Caco-2 (cell line): ENCODE results near the gene FAM13B. TPM values are rescaled to one million over a fixed set of nuclear protein-coding genes. Genes with fewer than 3 reads are reported as not detected.

Source experiments
- BruUV-seq: library from RNA; stranded (reverse); fragments of 400-500 nt; replicated peaks from 2 replicates; lab custom pipeline; 2021; lab: Mats Ljungman, UMichigan
- CTCF ChIA-PET: fragments of 300-600 bp; sonication (Branson Sonifier 250); formaldehyde crosslinking; loops from one replicate; lab custom pipeline; 2022; ENCODE audit warnings: antibody characterized with exemption; lab: Charles Lee
- POLR2A ChIA-PET: fragments of 300-600 bp; sonication (Branson Sonifier 250); formaldehyde crosslinking; loops from one replicate; lab custom pipeline; 2022; ENCODE audit warnings: antibody characterized with exemption; lab: Charles Lee
- DNase-seq, 2 experiments: peaks; one replicate each; pipeline versions ENCODE4 v3.0.0 to v3.0.0-alpha.2; 2020 to 2022
- H3K27me3 ChIP-seq: replicated peaks from 2 replicates; pipeline ENCODE4 v1.6.0; 2011; ENCODE audit warnings: low read length; ENCODE audit not compliant: control insufficient read depth, insufficient read depth
- H3K36me3 ChIP-seq: 2 replicates; pipeline ENCODE4 v1.5.1; 2011; ENCODE audit warnings: low read length; ENCODE audit not compliant: control insufficient read depth, insufficient read depth
- H3K4me1 ChIP-seq: fragments of 250-450 bp; sonication (Bioruptor Pico); 2 replicates; pipeline ENCODE4 v1.5.1; 2020; ENCODE audit warnings: mild to moderate bottlenecking
- H3K4me3 ChIP-seq: 2 replicates; pipeline ENCODE4 v1.5.1; 2011; ENCODE audit warnings: low read depth, mild to moderate bottlenecking, control low read depth, low read length
- H3K9me3 ChIP-seq: fragments of 250-450 bp; sonication (Bioruptor Pico); 2 replicates; pipeline ENCODE4 v1.5.1; 2020; ENCODE audit warnings: mild to moderate bottlenecking, moderate library complexity
- H3K27ac Mint-ChIP-seq: one replicate; pipeline ENCODE4 v1.8.0; 2022; ENCODE audit warnings: mixed read lengths; ENCODE audit not compliant: unreplicated experiment
- H3K27me3 Mint-ChIP-seq: one replicate; pipeline ENCODE4 v1.8.0; 2022; ENCODE audit warnings: mixed read lengths; ENCODE audit not compliant: insufficient read depth, unreplicated experiment
- H3K36me3 Mint-ChIP-seq: one replicate; pipeline ENCODE4 v1.8.0; 2022; ENCODE audit warnings: mild to moderate bottlenecking, mixed read lengths; ENCODE audit not compliant: insufficient read depth, unreplicated experiment
- H3K4me1 Mint-ChIP-seq: one replicate; pipeline ENCODE4 v1.8.0; 2022; ENCODE audit warnings: low read depth, mixed read lengths; ENCODE audit not compliant: unreplicated experiment
- H3K4me3 Mint-ChIP-seq: one replicate; pipeline ENCODE4 v1.8.0; 2022; ENCODE audit warnings: mild to moderate bottlenecking, moderate library complexity, mixed read lengths; ENCODE audit not compliant: unreplicated experiment
- H3K9me3 Mint-ChIP-seq: one replicate; pipeline ENCODE4 v1.8.0; 2022; ENCODE audit warnings: mixed read lengths; ENCODE audit not compliant: unreplicated experiment
- CTCF ChIP-seq, 2 experiments: fragments of 200-600 bp in 1 of 2; IDR thresholded peaks; 1 replicate in 1 of 2; 2 replicates in 1 of 2; pipeline versions ENCODE4 v1.5.1 to v1.8.0; 2011 to 2022; ENCODE audit warnings: antibody characterized with exemption in 1 of 2, control low read depth in 1 of 2, inconsistent platforms in 1 of 2, low read depth in 1 of 2, low read length in 1 of 2, mild to moderate bottlenecking in 1 of 2, moderate library complexity in 1 of 2; ENCODE audit not compliant: insufficient read depth in 1 of 2, severe bottlenecking in 1 of 2, unreplicated experiment in 1 of 2
- intact Hi-C: fragments of 100-400 bp; cut with micrococcal nuclease; formaldehyde crosslinking; loops from one replicate; pipeline ENCODE4 v1.10.0; 2022; ENCODE audit not compliant: unreplicated experiment
- total RNA-seq: library from RNA; stranded (reverse); gene quantifications from 2 replicates; pipeline ENCODE4 v1.2.3, GENCODE V29; 2022

Gene FAM13B
- total RNA-seq, 1 experiment from 2014 or later = 55.8 TPM

- H3K9me3 Mint-ChIP-seq = no peaks in the 10 kb centered on the region
- H3K27ac Mint-ChIP-seq = no peak overlapping the region
- H3K9me3 ChIP-seq = no peaks in the 10 kb centered on the region
- H3K36me3 Mint-ChIP-seq = peaks cover 6% of the 10 kb centered on the region
- no peak overlapping the region for H3K4me3 ChIP-seq
- no peak for TF ChIP-seq CTCF (IDR thresholded peaks at IDR 0.05; ENCODE audit: insufficient read depth in 1 of 2, low read depth in 1 of 2, low read length in 1 of 2, severe bottlenecking in 1 of 2, unreplicated experiment in 1 of 2)
- H3K36me3 ChIP-seq = no peaks in the 10 kb centered on the region
- ChIA-PET CTCF (no interaction called here), POLR2A (no interaction called here)
- H3K4me3 Mint-ChIP-seq = no peak overlapping the region
- H3K4me1 Mint-ChIP-seq = peaks cover 7% of the 10 kb centered on the region
- BruUV-seq = no TSS peak
- peaks cover 22% of the 10 kb centered on the region for H3K4me1 ChIP-seq
- no peaks in the 10 kb centered on the region for H3K27me3 Mint-ChIP-seq
- H3K27me3 ChIP-seq = no peaks in the 10 kb centered on the region
- no peak for DNase-seq
- intact Hi-C loops = no loop called here
These were observed 5.9 kb upstream of the FAM13B start for GRCh38 chr5:138038826-138039225.

DNA sequence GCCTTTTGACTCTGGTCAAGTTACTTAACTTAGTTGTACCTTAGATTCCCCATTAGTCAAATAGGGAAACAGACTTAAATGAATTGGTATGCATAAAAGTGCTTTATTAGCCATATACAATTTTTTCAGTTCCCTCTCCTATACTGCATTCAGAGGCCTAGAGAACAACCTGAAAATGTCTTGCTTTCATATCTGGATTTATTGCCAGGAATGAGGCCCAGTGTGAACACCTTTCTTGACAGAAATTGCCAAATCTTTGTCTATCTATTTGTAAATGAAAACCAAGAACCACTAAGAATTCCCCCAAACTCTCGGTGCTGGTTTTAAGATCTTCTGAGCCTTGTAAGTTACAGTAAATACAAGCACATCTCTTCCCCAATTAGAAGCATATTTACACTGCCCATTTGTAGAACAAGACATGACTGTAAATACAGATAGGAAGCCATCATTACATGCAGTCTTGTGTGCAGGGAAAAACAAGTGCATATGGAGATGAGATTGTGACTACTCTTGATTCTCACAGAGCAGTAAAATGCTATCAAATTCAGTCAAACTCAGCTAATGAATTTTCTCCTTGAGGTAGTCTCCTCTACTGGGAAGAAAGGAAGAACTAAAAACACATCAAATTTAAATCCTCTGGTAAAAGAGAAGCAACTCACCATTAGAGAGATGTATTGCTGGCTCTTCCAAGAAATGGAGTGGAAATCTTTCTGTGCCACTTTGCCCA lies 5.2 kb upstream of the FAM13B start:
- Mint-ChIP-seq H3K4me3 (no peak overlapping the region), H3K4me1 (peaks cover 7% of the 10 kb centered on the region), H3K27ac (no peak overlapping the region), H3K36me3 (peaks cover 7% of the 10 kb centered on the region), H3K27me3 (no peaks in the 10 kb centered on the region), H3K9me3 (no peaks in the 10 kb centered on the region)
- BruUV-seq = no TSS peak
- no peak for DNase-seq
- CTCF ChIA-PET = interaction anchor here (2.2 kb wide), 1 partner anchor 95 kb away, joined by 23 read pairs; no protein-coding TSS in a partner anchor
- Histone ChIP-seq H3K36me3 (no peaks in the 10 kb centered on the region), H3K4me1 (peaks cover 24% of the 10 kb centered on the region), H3K4me3 (no peak overlapping the region), H3K27me3 (no peaks in the 10 kb centered on the region), H3K9me3 (no peaks in the 10 kb centered on the region)
- TF ChIP-seq CTCF (IDR thresholded peaks at IDR 0.05; ENCODE audit: insufficient read depth in 1 of 2, low read depth in 1 of 2, low read length in 1 of 2, severe bottlenecking in 1 of 2, unreplicated experiment in 1 of 2) = no peak
- POLR2A ChIA-PET = no interaction called here
- intact Hi-C loops = no loop called here

- Histone ChIP-seq H3K9me3 (no peaks in the 10 kb centered on the region), H3K27me3 (no peaks in the 10 kb centered on the region), H3K4me1 (peaks cover 24% of the 10 kb centered on the region), H3K36me3 (no peaks in the 10 kb centered on the region), H3K4me3 (no peak overlapping the region)
- no peaks in the 10 kb centered on the region for H3K9me3 Mint-ChIP-seq
- no peak overlapping the region for H3K4me3 Mint-ChIP-seq
- no peak for DNase-seq
- peaks cover 15% of the 10 kb centered on the region for H3K36me3 Mint-ChIP-seq
- H3K27ac Mint-ChIP-seq = no peak overlapping the region
- TF ChIP-seq CTCF (IDR thresholded peaks at IDR 0.05; ENCODE audit: insufficient read depth in 1 of 2, low read depth in 1 of 2, low read length in 1 of 2, severe bottlenecking in 1 of 2, unreplicated experiment in 1 of 2) = no peak
- intact Hi-C loops = no loop called here
- peaks cover 7% of the 10 kb centered on the region for H3K4me1 Mint-ChIP-seq
- ChIA-PET CTCF (interaction anchor here (2.0 to 3.2 kb wide), 3 partner anchors 28 to 96 kb away, joined by 8 to 36 read pairs (median 23); no protein-coding TSS in a partner anchor), POLR2A (interaction anchor here (1.2 kb wide), 1 partner anchor 9 kb away, joined by 3 read pairs; no protein-coding TSS in a partner anchor)
- no peaks in the 10 kb centered on the region for H3K27me3 Mint-ChIP-seq
- BruUV-seq = no TSS peak
These were observed 4.4 kb upstream of the FAM13B start for GRCh38 chr5:138037271-138037670.
